A673 (cell line): ENCODE results near the gene TBKBP1. TPM values are rescaled to one million over a fixed set of nuclear protein-coding genes. Genes with fewer than 3 reads are reported as not detected.

Experiments used
- BruUV-seq: library from RNA; stranded (reverse); fragments of 400-500 nt; replicated peaks from 2 replicates; lab custom pipeline; 2021; lab: Mats Ljungman, UMichigan
- CTCF ChIA-PET: fragments of 300-600 bp; sonication (Branson Sonifier 250); formaldehyde crosslinking; loops from one replicate; lab custom pipeline; 2022; ENCODE audit warnings: antibody characterized with exemption; lab: Charles Lee
- POLR2A ChIA-PET: fragments of 300-600 bp; sonication (Branson Sonifier 250); formaldehyde crosslinking; loops from one replicate; lab custom pipeline; 2022; ENCODE audit warnings: antibody characterized with exemption; ENCODE audit not compliant: low non-redundant PET; lab: Charles Lee
- DNase-seq: peaks from one replicate; pipeline ENCODE4 v3.0.0-alpha.2; 2015; ENCODE audit warnings: low spot score
- H3K27ac ChIP-seq: fragments of 200-600 bp; sonication (generic); 2 replicates; pipeline ENCODE4 v1.5.1; 2016; ENCODE audit warnings: mixed run types, low read depth, mild to moderate bottlenecking, mixed read lengths, antibody characterized with exemption, low read length; ENCODE audit not compliant: poor library complexity, severe bottlenecking
- H3K27me3 ChIP-seq: fragments of 200-600 bp; sonication (generic); replicated peaks from 2 replicates; pipeline ENCODE4 v1.6.1; 2017; ENCODE audit warnings: mixed run types, low read depth, mild to moderate bottlenecking, mixed read lengths, antibody characterized with exemption, low read length; ENCODE audit not compliant: insufficient read depth, poor library complexity
- H3K36me3 ChIP-seq: fragments of 200-600 bp; sonication (generic); 2 replicates; pipeline ENCODE4 v1.6.1; 2016; ENCODE audit warnings: mixed run types, mild to moderate bottlenecking, mixed read lengths, antibody characterized with exemption, low read length; ENCODE audit not compliant: insufficient read depth, poor library complexity, severe bottlenecking
- H3K4me1 ChIP-seq: fragments of 200-600 bp; sonication (generic); 2 replicates; pipeline ENCODE4 v1.6.1; 2017; ENCODE audit warnings: mixed run types, mild to moderate bottlenecking, mixed read lengths, antibody characterized with exemption, low read length; ENCODE audit not compliant: insufficient read depth, poor library complexity, severe bottlenecking
- H3K4me3 ChIP-seq: fragments of 200-600 bp; sonication (generic); 2 replicates; pipeline ENCODE4 v1.5.1; 2016; ENCODE audit warnings: low read depth, mixed run types, mild to moderate bottlenecking, mixed read lengths, low read length; ENCODE audit not compliant: poor library complexity, severe bottlenecking
- H3K9me3 ChIP-seq: fragments of 200-600 bp; sonication (generic); 2 replicates; pipeline ENCODE4 v1.6.1; 2016; ENCODE audit warnings: mixed run types, low read depth, mild to moderate bottlenecking, mixed read lengths, antibody characterized with exemption, low read length; ENCODE audit not compliant: poor library complexity, severe bottlenecking
- EZH2 ChIP-seq: fragments of 200-600 bp; sonication (generic); IDR thresholded peaks from 2 replicates; pipeline ENCODE4 v1.6.1; 2017; ENCODE audit warnings: borderline replicate concordance, low read depth, mild to moderate bottlenecking, mixed read lengths, antibody characterized with exemption, low read length; ENCODE audit not compliant: poor library complexity, severe bottlenecking
- intact Hi-C: fragments of 100-400 bp; cut with micrococcal nuclease; formaldehyde crosslinking; loops from one replicate; pipeline ENCODE4 v1.10.0; 2022; ENCODE audit not compliant: unreplicated experiment
- total RNA-seq: library from RNA; stranded (reverse); gene quantifications from 2 replicates; pipeline ENCODE4 v1.2.3, GENCODE V29; 2021
- TF ChIP-seq, protein P1 (sequence below): fragments of 300-800, 200-600 bp; sonication (generic); conservative IDR thresholded peaks from 2 replicates; pipeline ENCODE4 v1.5.1; 2017; ENCODE audit warnings: low read depth, mild to moderate bottlenecking, antibody characterized with exemption, low read length, moderate library complexity, mixed read lengths

TBKBP1 gene
- total RNA-seq, 1 experiment from 2014 or later: 21.1 TPM

DNA sequence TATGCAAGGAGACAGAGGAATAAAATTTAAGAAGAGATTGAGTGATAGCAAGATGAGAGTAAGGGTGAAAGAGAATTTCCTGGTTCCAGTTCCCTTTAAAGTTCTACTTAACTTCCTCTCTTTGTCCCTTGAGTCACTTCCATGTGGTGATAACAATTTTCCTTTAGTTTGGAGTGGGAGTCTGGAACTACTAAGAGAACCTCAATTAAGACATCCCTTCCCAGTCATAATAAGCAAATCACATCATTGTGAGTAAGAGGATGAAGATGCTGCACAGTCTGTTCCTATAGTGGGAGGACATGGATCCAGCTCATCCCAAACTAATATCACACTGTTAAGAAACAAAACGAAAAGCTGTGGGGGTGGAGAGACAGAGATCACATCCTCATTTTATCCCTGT, 63.4 kb downstream of the TBKBP1 start:
- ChIA-PET POLR2A (no interaction called here), CTCF (no interaction called here)
- TF ChIP-seq, protein P1, sequence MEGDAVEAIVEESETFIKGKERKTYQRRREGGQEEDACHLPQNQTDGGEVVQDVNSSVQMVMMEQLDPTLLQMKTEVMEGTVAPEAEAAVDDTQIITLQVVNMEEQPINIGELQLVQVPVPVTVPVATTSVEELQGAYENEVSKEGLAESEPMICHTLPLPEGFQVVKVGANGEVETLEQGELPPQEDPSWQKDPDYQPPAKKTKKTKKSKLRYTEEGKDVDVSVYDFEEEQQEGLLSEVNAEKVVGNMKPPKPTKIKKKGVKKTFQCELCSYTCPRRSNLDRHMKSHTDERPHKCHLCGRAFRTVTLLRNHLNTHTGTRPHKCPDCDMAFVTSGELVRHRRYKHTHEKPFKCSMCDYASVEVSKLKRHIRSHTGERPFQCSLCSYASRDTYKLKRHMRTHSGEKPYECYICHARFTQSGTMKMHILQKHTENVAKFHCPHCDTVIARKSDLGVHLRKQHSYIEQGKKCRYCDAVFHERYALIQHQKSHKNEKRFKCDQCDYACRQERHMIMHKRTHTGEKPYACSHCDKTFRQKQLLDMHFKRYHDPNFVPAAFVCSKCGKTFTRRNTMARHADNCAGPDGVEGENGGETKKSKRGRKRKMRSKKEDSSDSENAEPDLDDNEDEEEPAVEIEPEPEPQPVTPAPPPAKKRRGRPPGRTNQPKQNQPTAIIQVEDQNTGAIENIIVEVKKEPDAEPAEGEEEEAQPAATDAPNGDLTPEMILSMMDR: no peak
- TF ChIP-seq EZH2: no peak
- H3K27me3 ChIP-seq: peaks cover 22% of the 10 kb centered on the region
- DNase-seq: no peak
- no peak overlapping the region for H3K27ac ChIP-seq
- no peaks in the 10 kb centered on the region for H3K36me3 ChIP-seq
- intact Hi-C loops: no loop called here
- no peak overlapping the region for H3K4me3 ChIP-seq
- no peaks in the 10 kb centered on the region for H3K9me3 ChIP-seq
- no peaks in the 10 kb centered on the region for H3K4me1 ChIP-seq
- no TSS peak for BruUV-seq

DNA sequence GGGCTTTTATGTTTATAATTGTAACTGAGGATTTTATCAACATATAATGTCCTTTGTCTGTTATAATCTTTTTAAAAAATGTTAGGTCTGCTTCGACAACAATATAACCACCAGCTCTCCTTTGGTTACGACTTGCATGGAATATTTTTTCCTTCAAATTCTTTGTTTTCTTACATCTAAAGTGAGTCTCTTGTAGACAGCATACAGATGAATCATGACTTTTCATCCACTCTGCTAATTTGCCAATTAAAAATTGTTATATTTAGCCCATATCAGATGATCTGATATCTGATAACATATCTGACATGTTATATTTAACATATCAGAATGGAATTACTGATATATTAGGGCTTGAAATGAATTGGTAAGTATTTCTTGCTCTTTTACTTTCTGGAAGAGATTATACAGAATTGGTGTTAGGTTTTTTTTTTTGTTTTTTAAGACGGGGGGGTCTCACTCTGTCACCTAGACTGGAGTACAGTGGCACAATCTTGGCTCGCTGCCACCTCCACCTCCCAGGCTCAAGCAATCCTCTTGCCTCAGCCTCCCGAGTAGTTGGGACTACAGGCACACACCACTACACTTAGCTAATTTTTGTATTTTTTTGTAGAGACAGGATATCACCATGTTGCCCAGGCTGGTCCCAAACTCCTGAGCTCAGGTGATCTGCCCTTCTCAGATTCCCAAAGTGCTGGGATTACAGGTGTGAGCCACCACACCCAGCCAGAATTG, 66.6 kb downstream of the TBKBP1 start:
- Histone ChIP-seq H3K36me3 (no peaks in the 10 kb centered on the region), H3K27me3 (peaks cover 22% of the 10 kb centered on the region), H3K9me3 (no peaks in the 10 kb centered on the region), H3K4me3 (no peak overlapping the region), H3K4me1 (no peaks in the 10 kb centered on the region), H3K27ac (no peak overlapping the region)
- ChIA-PET POLR2A (no interaction called here), CTCF (no interaction called here)
- no peak for DNase-seq
- intact Hi-C loops: no loop called here
- no TSS peak for BruUV-seq
- no peak for TF ChIP-seq EZH2
- TF ChIP-seq, protein P1: no peak

Other genes with a start within 250 kb of the TBKBP1 start
- 63.4 and 76.4 TPM in 2 replicates for gene NPEPPS, start 163.1 kb upstream of the TBKBP1 start, total RNA-seq
- gene KPNB1, start 44.2 kb upstream of the TBKBP1 start, total RNA-seq: 429 and 452 TPM in 2 replicates
- not detected in 2 replicates for gene TBX21, start 39.1 kb downstream of the TBKBP1 start, total RNA-seq
- 9.1 TPM in 2 replicates for gene OSBPL7, start 127.6 kb downstream of the TBKBP1 start, total RNA-seq
- gene MRPL10, start 137.4 kb downstream of the TBKBP1 start, total RNA-seq: 30.5 and 42.0 TPM in 2 replicates
- gene LRRC46, start 137.5 kb downstream of the TBKBP1 start, total RNA-seq: 1.1 and 1.3 TPM in 2 replicates
- gene SCRN2, start 147.1 kb downstream of the TBKBP1 start, total RNA-seq: 6.2 and 11.2 TPM in 2 replicates
- 0.15 and 0.66 TPM in 2 replicates for gene SP6, start 157.0 kb downstream of the TBKBP1 start, total RNA-seq
- 19.5 and 29.1 TPM in 2 replicates for gene SP2, start 202.1 kb downstream of the TBKBP1 start, total RNA-seq
- 12.3 and 14.6 TPM in 2 replicates for gene PNPO, start 247.4 kb downstream of the TBKBP1 start, total RNA-seq